DND-41 (cell line): ENCODE measurements around the gene ALDOA.

Experiments
- ATAC-seq: fragments of 200-7000 bp; cut with Tn5 transposase; 3 replicates; pipeline ENCODE4 v1.9.1; 2021; ENCODE audit warnings: low read depth; ENCODE audit not compliant: insufficient read depth
- DNase-seq: peaks from one replicate; pipeline ENCODE4 v3.0.0-alpha.2; 2020
- H2AFZ ChIP-seq: 2 replicates; pipeline ENCODE4 v1.6.0; 2012; ENCODE audit warnings: low read depth, low read length
- H3K27ac ChIP-seq: 2 replicates; pipeline ENCODE4 v1.5.1; 2012; ENCODE audit warnings: low read length, inconsistent platforms
- H3K27me3 ChIP-seq: fragments of 200-600 bp; sonication (generic); 2 replicates; pipeline ENCODE4 v1.6.0; 2012; ENCODE audit warnings: low read length, mild to moderate bottlenecking, inconsistent platforms; ENCODE audit not compliant: insufficient read depth, poor library complexity
- H3K36me3 ChIP-seq: 2 replicates; pipeline ENCODE4 v1.5.1; 2012; ENCODE audit warnings: low read length, inconsistent platforms; ENCODE audit not compliant: insufficient read depth
- H3K4me1 ChIP-seq: 2 replicates; pipeline ENCODE4 v1.5.1; 2012; ENCODE audit warnings: mild to moderate bottlenecking, low read length; ENCODE audit not compliant: insufficient read depth
- H3K4me2 ChIP-seq: 2 replicates; pipeline ENCODE4 v1.6.0; 2012; ENCODE audit warnings: mild to moderate bottlenecking, moderate library complexity, low read length, inconsistent platforms; ENCODE audit not compliant: insufficient read depth
- H3K4me3 ChIP-seq, 2 experiments: fragments of 200-600 bp in 1 of 2; shearing (Covaris generic) in 1 of 2; 2 replicates each; pipeline ENCODE4 v1.5.1; 2012 to 2016; ENCODE audit warnings: inconsistent platforms in 2 of 2, low read length in 2 of 2, mild to moderate bottlenecking in 2 of 2, low read depth in 1 of 2, moderate library complexity in 1 of 2
- H3K79me2 ChIP-seq: 2 replicates; pipeline ENCODE4 v1.6.0; 2012; ENCODE audit warnings: low read length, inconsistent platforms; ENCODE audit not compliant: insufficient read depth
- H3K9ac ChIP-seq: 2 replicates; pipeline ENCODE4 v1.6.0; 2012; ENCODE audit warnings: low read depth, mild to moderate bottlenecking, inconsistent platforms, low read length, moderate library complexity
- H3K9me3 ChIP-seq: 2 replicates; pipeline ENCODE4 v1.5.1; 2012; ENCODE audit warnings: low read length, moderate library complexity, mild to moderate bottlenecking, inconsistent platforms; ENCODE audit not compliant: insufficient read depth, severe bottlenecking
- H4K20me1 ChIP-seq: 2 replicates; pipeline ENCODE4 v1.6.0; 2012; ENCODE audit warnings: low read length; ENCODE audit not compliant: insufficient read depth
- EZH2 ChIP-seq: IDR thresholded peaks from 3 replicates; pipeline ENCODE4 v1.6.1; 2012; ENCODE audit warnings: borderline replicate concordance, low read depth, mild to moderate bottlenecking, moderate library complexity, low read length, inconsistent platforms; ENCODE audit not compliant: severe bottlenecking
- TF ChIP-seq, protein P1 (sequence below): IDR thresholded peaks from 2 replicates; pipeline ENCODE4 v1.5.1; 2012; ENCODE audit warnings: borderline replicate concordance, low read length, moderate library complexity, mild to moderate bottlenecking; ENCODE audit not compliant: poor library complexity, severe bottlenecking; ENCODE audit errors: extremely low read depth

The ALDOA gene

DNA sequence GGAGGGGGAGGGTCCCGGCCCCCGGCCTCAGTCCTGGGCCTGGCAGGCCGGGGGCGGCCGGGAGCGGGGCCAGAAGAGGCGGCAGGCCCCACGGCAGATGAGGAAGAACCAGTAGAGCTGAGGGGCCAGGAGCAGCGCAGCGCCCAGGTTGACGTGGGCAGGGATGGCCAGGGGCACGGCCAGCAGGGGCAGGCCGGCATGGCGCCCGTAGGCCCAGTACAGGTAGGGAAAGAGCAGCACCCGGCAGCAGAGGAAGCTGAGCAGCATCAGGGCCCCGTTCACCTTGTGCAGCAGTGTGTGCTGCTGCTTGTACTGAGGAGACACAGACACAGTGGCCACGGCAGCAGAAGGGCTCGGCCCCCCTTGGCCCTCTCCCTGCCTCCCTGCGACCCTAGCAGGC is 40.4 kb upstream of the ALDOA start:
- Histone ChIP-seq H3K9ac (no peak overlapping the region), H3K36me3 (no peaks in the 10 kb centered on the region), H3K4me2 (no peak overlapping the region), H2AFZ (no peak overlapping the region), H3K4me3 (no peak overlapping the region), H3K27me3 (no peaks in the 10 kb centered on the region), H4K20me1 (peaks cover 9% of the 10 kb centered on the region; the same call in 1 of the 2 replicates), H3K4me1 (peaks cover 16% of the 10 kb centered on the region), H3K79me2 (no peaks in the 10 kb centered on the region), H3K9me3 (no peaks in the 10 kb centered on the region), H3K27ac (no peak overlapping the region)
- no peak for ATAC-seq
- TF ChIP-seq EZH2 = no peak
- TF ChIP-seq, protein P1, sequence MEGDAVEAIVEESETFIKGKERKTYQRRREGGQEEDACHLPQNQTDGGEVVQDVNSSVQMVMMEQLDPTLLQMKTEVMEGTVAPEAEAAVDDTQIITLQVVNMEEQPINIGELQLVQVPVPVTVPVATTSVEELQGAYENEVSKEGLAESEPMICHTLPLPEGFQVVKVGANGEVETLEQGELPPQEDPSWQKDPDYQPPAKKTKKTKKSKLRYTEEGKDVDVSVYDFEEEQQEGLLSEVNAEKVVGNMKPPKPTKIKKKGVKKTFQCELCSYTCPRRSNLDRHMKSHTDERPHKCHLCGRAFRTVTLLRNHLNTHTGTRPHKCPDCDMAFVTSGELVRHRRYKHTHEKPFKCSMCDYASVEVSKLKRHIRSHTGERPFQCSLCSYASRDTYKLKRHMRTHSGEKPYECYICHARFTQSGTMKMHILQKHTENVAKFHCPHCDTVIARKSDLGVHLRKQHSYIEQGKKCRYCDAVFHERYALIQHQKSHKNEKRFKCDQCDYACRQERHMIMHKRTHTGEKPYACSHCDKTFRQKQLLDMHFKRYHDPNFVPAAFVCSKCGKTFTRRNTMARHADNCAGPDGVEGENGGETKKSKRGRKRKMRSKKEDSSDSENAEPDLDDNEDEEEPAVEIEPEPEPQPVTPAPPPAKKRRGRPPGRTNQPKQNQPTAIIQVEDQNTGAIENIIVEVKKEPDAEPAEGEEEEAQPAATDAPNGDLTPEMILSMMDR = no peak
- DNase-seq = no peak

DNA sequence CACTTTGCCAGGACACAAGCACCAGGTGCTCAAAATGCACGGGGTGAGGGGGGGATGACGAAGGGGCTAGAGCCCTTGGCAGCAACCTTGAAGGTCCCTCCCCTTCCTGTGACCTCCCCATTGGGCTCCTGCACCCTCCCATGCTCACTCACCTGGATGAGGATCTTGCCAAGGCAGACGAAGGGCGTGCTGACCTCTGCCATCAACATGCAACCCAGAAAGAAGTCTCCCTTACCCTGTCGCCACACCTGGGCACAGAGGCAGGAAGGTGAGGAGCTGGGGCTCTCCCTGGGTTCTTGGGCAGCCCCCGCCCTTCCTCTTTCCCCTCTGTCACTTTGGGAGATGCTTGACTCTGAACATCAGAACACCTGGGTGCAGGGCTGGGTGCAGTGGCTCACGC is 40.0 kb upstream of the ALDOA start:
- no peaks in the 10 kb centered on the region for H3K27me3 ChIP-seq
- H3K4me1 ChIP-seq = peaks cover 14% of the 10 kb centered on the region
- no peak overlapping the region for H3K4me2 ChIP-seq
- H3K4me3 ChIP-seq = no peak overlapping the region
- no peak overlapping the region for H3K27ac ChIP-seq
- DNase-seq = no peak
- ATAC-seq = no peak
- H3K79me2 ChIP-seq = no peaks in the 10 kb centered on the region
- TF ChIP-seq EZH2 = no peak
- TF ChIP-seq, protein P1 = no peak
- no peaks in the 10 kb centered on the region for H3K36me3 ChIP-seq
- no peaks in the 10 kb centered on the region for H3K9me3 ChIP-seq
- H3K9ac ChIP-seq = no peak overlapping the region
- no peak overlapping the region for H2AFZ ChIP-seq
- peaks cover 9% of the 10 kb centered on the region; the same call in 1 of the 2 replicates for H4K20me1 ChIP-seq

DNA sequence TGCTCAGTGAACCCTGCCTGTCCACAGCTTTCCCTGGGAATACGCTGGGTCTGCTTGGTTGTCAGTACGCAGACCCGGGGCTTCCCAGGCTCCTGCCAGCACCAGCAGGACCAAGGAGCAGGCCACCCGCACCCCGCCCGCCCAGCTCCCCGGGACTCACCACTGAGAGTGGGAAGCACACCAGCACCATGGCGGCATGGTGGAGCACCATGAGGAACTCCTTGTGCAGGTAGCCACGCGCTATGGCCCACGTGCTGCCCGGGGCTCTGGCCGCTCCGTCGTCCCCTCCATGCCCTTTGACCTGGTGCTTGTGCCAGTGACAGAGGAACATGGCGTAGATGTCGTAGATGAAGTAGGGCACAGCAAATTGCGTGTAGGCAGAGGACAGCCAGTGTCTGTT is 39.1 kb upstream of the ALDOA start:
- Histone ChIP-seq H3K9me3 (no peaks in the 10 kb centered on the region), H3K4me2 (no peak overlapping the region), H3K4me3 (no peak overlapping the region), H3K27ac (no peak overlapping the region), H4K20me1 (peaks cover 9% of the 10 kb centered on the region; the same call in 1 of the 2 replicates), H3K36me3 (no peaks in the 10 kb centered on the region), H3K27me3 (no peaks in the 10 kb centered on the region), H3K79me2 (no peaks in the 10 kb centered on the region), H3K9ac (no peak overlapping the region), H2AFZ (no peak overlapping the region), H3K4me1 (peaks cover 5% of the 10 kb centered on the region; the same call in 1 of the 2 replicates)
- TF ChIP-seq, protein P1 = no peak
- DNase-seq (no peak), ATAC-seq (no peak)
